ENCODE results near the gene AADACL4.

The AADACL4 gene

GRCh38 chr1:12640237-12640957 is 3.5 kb upstream of the AADACL4 start:
- no peak for DNase-seq
- WGBS, result 72% methylated on average over 7 of the region's 7 CpGs
- Histone ChIP-seq H2BK15ac (ENCODE audit: low read depth, poor library complexity, severe bottlenecking) (no peak overlapping the region), H3K18ac (ENCODE audit: low read depth in 1 of 2, low read length in 2 of 2) (no peak overlapping the region), H3K27ac (ENCODE audit: low read length, poor library complexity, severe bottlenecking) (no peak overlapping the region), H2AK5ac (ENCODE audit: low read length, severe bottlenecking) (no peak overlapping the region), H4K8ac (ENCODE audit: low read length) (no peak overlapping the region), H2BK120ac (ENCODE audit: low read depth, low read length) (no peak overlapping the region), H2BK12ac (ENCODE audit: low read length in 2 of 2) (no peak overlapping the region), H2AFZ (ENCODE audit: low read depth, low read length) (no peak overlapping the region), H3K27me3 (ENCODE audit: control insufficient read depth in 1 of 2, insufficient read depth in 1 of 2, low read length in 2 of 2) (peaks cover 0 to 9% of the 10 kb centered on the region in 2 experiments), H3K23ac (ENCODE audit: low read length in 2 of 2) (no peak overlapping the region), H3K4ac (ENCODE audit: low read depth in 1 of 2, low read length in 2 of 2) (no peak overlapping the region), H3K9ac (ENCODE audit: low read length) (no peak overlapping the region), H3K4me2 (ENCODE audit: low read length, poor library complexity, severe bottlenecking) (no peak overlapping the region), H3K14ac (ENCODE audit: low read length in 2 of 2) (no peak overlapping the region), H3K36me3 (ENCODE audit: control insufficient read depth in 1 of 2, insufficient read depth in 2 of 2, low read depth in 1 of 2, low read length in 2 of 2) (no peaks in the 10 kb centered on the region), H3K9me3 (ENCODE audit: control insufficient read depth, low read length) (peaks cover 26% of the 10 kb centered on the region), H3K4me3 (ENCODE audit: insufficient read depth in 1 of 2, low read depth in 1 of 2, low read length in 2 of 2) (no peak overlapping the region), H3K79me1 (replicated peaks; ENCODE audit: low read length, poor library complexity, severe bottlenecking) (no peaks in the 10 kb centered on the region), H3K4me1 (ENCODE audit: control insufficient read depth, insufficient read depth, low read depth, low read length) (peaks cover 10% of the 10 kb centered on the region), H2BK5ac (ENCODE audit: low read depth, low read length, poor library complexity, severe bottlenecking) (no peak overlapping the region), H4K91ac (ENCODE audit: low read length) (no peak overlapping the region)

DNA sequence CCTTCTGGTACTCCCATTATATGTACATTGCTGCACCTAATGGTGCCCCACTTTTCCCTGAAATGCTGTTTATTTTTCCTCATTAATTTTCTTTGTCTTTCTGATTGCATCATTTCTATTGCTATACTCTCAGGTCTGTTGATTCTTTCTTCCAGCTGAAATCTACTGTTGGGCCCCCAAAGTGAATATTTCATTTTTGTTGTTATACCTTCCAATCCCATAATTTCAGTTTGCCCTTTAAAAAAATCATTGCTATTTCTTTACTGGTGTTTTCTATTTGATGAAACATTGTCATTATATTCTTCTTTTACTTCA is 3.0 kb upstream of the AADACL4 start:
- H3K23ac ChIP-seq (ENCODE audit: low read length in 2 of 2), result no peak overlapping the region
- no peak overlapping the region for H2BK12ac ChIP-seq (ENCODE audit: low read length in 2 of 2)
- peaks cover 10% of the 10 kb centered on the region for H3K4me1 ChIP-seq (ENCODE audit: control insufficient read depth, insufficient read depth, low read depth, low read length)
- no peak overlapping the region for H2AK5ac ChIP-seq (ENCODE audit: low read length, severe bottlenecking)
- H3K9me3 ChIP-seq (ENCODE audit: control insufficient read depth, low read length), result peaks cover 26% of the 10 kb centered on the region
- H3K4me2 ChIP-seq (ENCODE audit: low read length, poor library complexity, severe bottlenecking), result no peak overlapping the region
- H2BK5ac ChIP-seq (ENCODE audit: low read depth, low read length, poor library complexity, severe bottlenecking), result no peak overlapping the region
- H3K36me3 ChIP-seq (ENCODE audit: control insufficient read depth in 1 of 2, insufficient read depth in 2 of 2, low read depth in 1 of 2, low read length in 2 of 2), result no peaks in the 10 kb centered on the region
- no peak overlapping the region for H2BK15ac ChIP-seq (ENCODE audit: low read depth, poor library complexity, severe bottlenecking)
- H3K27ac ChIP-seq (ENCODE audit: low read length, poor library complexity, severe bottlenecking), result no peak overlapping the region
- H3K27me3 ChIP-seq (ENCODE audit: control insufficient read depth in 1 of 2, insufficient read depth in 1 of 2, low read length in 2 of 2), result peaks cover 0 to 12% of the 10 kb centered on the region in 2 experiments
- H2BK120ac ChIP-seq (ENCODE audit: low read depth, low read length), result no peak overlapping the region
- H3K14ac ChIP-seq (ENCODE audit: low read length in 2 of 2), result no peak overlapping the region
- no peak overlapping the region for H3K18ac ChIP-seq (ENCODE audit: low read depth in 1 of 2, low read length in 2 of 2)
- no peak for DNase-seq
- H3K79me1 ChIP-seq (replicated peaks; ENCODE audit: low read length, poor library complexity, severe bottlenecking), result no peaks in the 10 kb centered on the region
- H4K8ac ChIP-seq (ENCODE audit: low read length), result no peak overlapping the region
- no peak overlapping the region for H3K4ac ChIP-seq (ENCODE audit: low read depth in 1 of 2, low read length in 2 of 2)
- H4K91ac ChIP-seq (ENCODE audit: low read length), result no peak overlapping the region
- H3K4me3 ChIP-seq (ENCODE audit: insufficient read depth in 1 of 2, low read depth in 1 of 2, low read length in 2 of 2), result no peak overlapping the region
- H2AFZ ChIP-seq (ENCODE audit: low read depth, low read length), result no peak overlapping the region
- H3K9ac ChIP-seq (ENCODE audit: low read length), result no peak overlapping the region

DNA sequence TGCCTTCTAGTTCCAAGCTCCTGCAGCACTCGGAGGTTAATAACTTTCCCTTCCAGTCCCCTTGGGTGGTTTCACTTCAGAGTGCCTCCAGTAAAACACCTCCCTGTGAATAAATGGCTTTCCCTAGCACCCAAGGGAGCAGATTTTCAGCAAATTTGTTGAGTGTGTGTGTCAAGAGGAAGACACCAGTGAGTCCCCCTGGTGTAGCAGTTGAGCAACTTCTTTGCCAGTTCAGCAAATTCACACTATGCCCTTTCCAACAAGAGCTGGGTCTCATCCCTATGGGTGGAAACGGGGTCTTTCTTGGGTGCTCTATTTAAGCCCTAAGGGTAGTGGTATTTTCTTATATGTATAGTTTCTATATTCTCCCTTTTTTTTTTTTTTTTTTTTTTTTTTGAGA is 806 bp upstream of the AADACL4 start:
- Histone ChIP-seq H3K4me1 (ENCODE audit: control insufficient read depth, insufficient read depth, low read depth, low read length) (no peaks in the 10 kb centered on the region), H2BK15ac (ENCODE audit: low read depth, poor library complexity, severe bottlenecking) (no peak overlapping the region), H3K27ac (ENCODE audit: low read length, poor library complexity, severe bottlenecking) (no peak overlapping the region), H2BK5ac (ENCODE audit: low read depth, low read length, poor library complexity, severe bottlenecking) (no peak overlapping the region), H2AFZ (ENCODE audit: low read depth, low read length) (no peak overlapping the region), H2BK12ac (ENCODE audit: low read length in 2 of 2) (no peak overlapping the region), H4K8ac (ENCODE audit: low read length) (no peak overlapping the region), H3K4ac (ENCODE audit: low read depth in 1 of 2, low read length in 2 of 2) (no peak overlapping the region), H2AK5ac (ENCODE audit: low read length, severe bottlenecking) (no peak overlapping the region), H3K9ac (ENCODE audit: low read length) (no peak overlapping the region), H3K4me3 (ENCODE audit: insufficient read depth in 1 of 2, low read depth in 1 of 2, low read length in 2 of 2) (no peak overlapping the region), H3K23ac (ENCODE audit: low read length in 2 of 2) (no peak overlapping the region), H3K4me2 (ENCODE audit: low read length, poor library complexity, severe bottlenecking) (no peak overlapping the region), H3K27me3 (ENCODE audit: control insufficient read depth in 1 of 2, insufficient read depth in 1 of 2, low read length in 2 of 2) (peaks cover 0 to 20% of the 10 kb centered on the region in 2 experiments), H3K36me3 (ENCODE audit: control insufficient read depth in 1 of 2, insufficient read depth in 2 of 2, low read depth in 1 of 2, low read length in 2 of 2) (no peaks in the 10 kb centered on the region), H3K18ac (ENCODE audit: low read depth in 1 of 2, low read length in 2 of 2) (no peak overlapping the region), H2BK120ac (ENCODE audit: low read depth, low read length) (no peak overlapping the region), H4K91ac (ENCODE audit: low read length) (no peak overlapping the region), H3K14ac (ENCODE audit: low read length in 2 of 2) (no peak overlapping the region), H3K9me3 (ENCODE audit: control insufficient read depth, low read length) (peaks cover 24% of the 10 kb centered on the region), H3K79me1 (replicated peaks; ENCODE audit: low read length, poor library complexity, severe bottlenecking) (no peaks in the 10 kb centered on the region)
- WGBS, result 75% methylated on average over 1 of the region's 2 CpGs
- no peak for DNase-seq

GRCh38 chr1:12644237-12644636 is 352 bp downstream of the AADACL4 start:
- Histone ChIP-seq H2AFZ (ENCODE audit: low read depth, low read length) (no peak overlapping the region), H3K27ac (ENCODE audit: low read length, poor library complexity, severe bottlenecking) (no peak overlapping the region), H2BK5ac (ENCODE audit: low read depth, low read length, poor library complexity, severe bottlenecking) (no peak overlapping the region), H3K23ac (ENCODE audit: low read length in 2 of 2) (no peak overlapping the region), H4K91ac (ENCODE audit: low read length) (no peak overlapping the region), H4K8ac (ENCODE audit: low read length) (no peak overlapping the region), H3K4ac (ENCODE audit: low read depth in 1 of 2, low read length in 2 of 2) (no peak overlapping the region), H2AK5ac (ENCODE audit: low read length, severe bottlenecking) (no peak overlapping the region), H3K4me3 (ENCODE audit: insufficient read depth in 1 of 2, low read depth in 1 of 2, low read length in 2 of 2) (no peak overlapping the region), H3K4me1 (ENCODE audit: control insufficient read depth, insufficient read depth, low read depth, low read length) (no peaks in the 10 kb centered on the region), H3K14ac (ENCODE audit: low read length in 2 of 2) (no peak overlapping the region), H2BK120ac (ENCODE audit: low read depth, low read length) (no peak overlapping the region), H3K9me3 (ENCODE audit: control insufficient read depth, low read length) (peaks cover 14% of the 10 kb centered on the region), H3K79me1 (replicated peaks; ENCODE audit: low read length, poor library complexity, severe bottlenecking) (no peaks in the 10 kb centered on the region), H2BK15ac (ENCODE audit: low read depth, poor library complexity, severe bottlenecking) (no peak overlapping the region), H3K9ac (ENCODE audit: low read length) (no peak overlapping the region), H3K18ac (ENCODE audit: low read depth in 1 of 2, low read length in 2 of 2) (no peak overlapping the region), H2BK12ac (ENCODE audit: low read length in 2 of 2) (no peak overlapping the region), H3K36me3 (ENCODE audit: control insufficient read depth in 1 of 2, insufficient read depth in 2 of 2, low read depth in 1 of 2, low read length in 2 of 2) (no peaks in the 10 kb centered on the region), H3K27me3 (ENCODE audit: control insufficient read depth in 1 of 2, insufficient read depth in 1 of 2, low read length in 2 of 2) (peaks cover 0 to 28% of the 10 kb centered on the region in 2 experiments), H3K4me2 (ENCODE audit: low read length, poor library complexity, severe bottlenecking) (no peak overlapping the region)
- DNase-seq, result no peak
- WGBS, result 91% methylated on average over 2 of the region's 2 CpGs

Measured in mesenchymal stem cell (in vitro differentiated cells and primary cell).